ENCODE results near the gene EBLN1. TPM values are rescaled to one million over a fixed set of nuclear protein-coding genes. Genes with fewer than 3 reads are reported as not detected.

EBLN1 gene
- total and polyA plus RNA-seq, 4 donors: not detected

DNA sequence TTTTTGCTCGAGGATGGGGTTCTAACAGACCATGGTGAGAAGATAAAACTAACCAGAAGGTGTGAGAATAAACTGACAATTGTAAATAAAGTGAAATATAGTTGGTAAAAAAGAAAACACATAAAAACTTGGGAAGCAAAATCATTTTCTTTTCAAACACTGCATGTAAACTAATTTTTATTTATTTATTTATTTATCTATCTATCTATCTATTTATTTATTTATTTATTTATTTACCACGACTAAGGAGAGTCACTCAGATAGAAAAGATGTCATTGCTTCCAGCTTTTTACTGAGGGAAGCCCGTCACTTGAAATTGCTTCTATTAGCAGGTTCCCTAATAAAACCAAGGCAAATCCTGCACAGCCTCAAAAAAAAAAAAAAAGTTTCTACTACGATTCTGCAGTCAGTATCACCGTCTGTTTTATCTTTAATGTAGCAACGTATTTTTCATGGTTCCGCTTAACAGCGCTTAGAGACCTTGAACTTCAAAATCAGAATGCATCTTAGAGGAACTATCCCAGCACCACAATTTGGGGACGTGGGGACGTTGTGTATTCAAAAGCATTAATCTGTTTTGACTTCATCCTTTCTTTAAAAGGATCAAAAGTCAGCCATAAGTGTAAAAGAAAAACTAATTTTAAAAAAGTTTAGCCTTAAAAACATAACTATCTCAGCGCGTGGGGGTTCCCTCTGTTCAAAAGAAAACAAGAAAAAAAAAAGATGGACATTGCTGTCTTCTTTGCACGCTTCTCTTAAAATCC lies 33.3 kb upstream of the EBLN1 start:
- no peak for TF ChIP-seq FOXA1 (IDR thresholded peaks at IDR 0.05)
- TF ChIP-seq EGR1 (IDR thresholded peaks at IDR 0.05; ENCODE audit: low read depth in 2 of 2): no peak
- TF ChIP-seq YY1 (IDR thresholded peaks at IDR 0.05): no peak
- TF ChIP-seq, protein P1, sequence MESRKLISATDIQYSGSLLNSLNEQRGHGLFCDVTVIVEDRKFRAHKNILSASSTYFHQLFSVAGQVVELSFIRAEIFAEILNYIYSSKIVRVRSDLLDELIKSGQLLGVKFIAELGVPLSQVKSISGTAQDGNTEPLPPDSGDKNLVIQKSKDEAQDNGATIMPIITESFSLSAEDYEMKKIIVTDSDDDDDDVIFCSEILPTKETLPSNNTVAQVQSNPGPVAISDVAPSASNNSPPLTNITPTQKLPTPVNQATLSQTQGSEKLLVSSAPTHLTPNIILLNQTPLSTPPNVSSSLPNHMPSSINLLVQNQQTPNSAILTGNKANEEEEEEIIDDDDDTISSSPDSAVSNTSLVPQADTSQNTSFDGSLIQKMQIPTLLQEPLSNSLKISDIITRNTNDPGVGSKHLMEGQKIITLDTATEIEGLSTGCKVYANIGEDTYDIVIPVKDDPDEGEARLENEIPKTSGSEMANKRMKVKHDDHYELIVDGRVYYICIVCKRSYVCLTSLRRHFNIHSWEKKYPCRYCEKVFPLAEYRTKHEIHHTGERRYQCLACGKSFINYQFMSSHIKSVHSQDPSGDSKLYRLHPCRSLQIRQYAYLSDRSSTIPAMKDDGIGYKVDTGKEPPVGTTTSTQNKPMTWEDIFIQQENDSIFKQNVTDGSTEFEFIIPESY (IDR thresholded peaks at IDR 0.05): no peak
- no peak for TF ChIP-seq TAF1 (conservative IDR thresholded peaks at IDR 0.05)
- TF ChIP-seq NR2F2 (IDR thresholded peaks at IDR 0.05): no peak
- no peak for TF ChIP-seq RXRA (IDR thresholded peaks at IDR 0.05)
- no peak for TF ChIP-seq RAD21 (IDR thresholded peaks at IDR 0.05)
- TF ChIP-seq FOXA2 (IDR thresholded peaks at IDR 0.05): no peak
- TF ChIP-seq, protein P2, sequence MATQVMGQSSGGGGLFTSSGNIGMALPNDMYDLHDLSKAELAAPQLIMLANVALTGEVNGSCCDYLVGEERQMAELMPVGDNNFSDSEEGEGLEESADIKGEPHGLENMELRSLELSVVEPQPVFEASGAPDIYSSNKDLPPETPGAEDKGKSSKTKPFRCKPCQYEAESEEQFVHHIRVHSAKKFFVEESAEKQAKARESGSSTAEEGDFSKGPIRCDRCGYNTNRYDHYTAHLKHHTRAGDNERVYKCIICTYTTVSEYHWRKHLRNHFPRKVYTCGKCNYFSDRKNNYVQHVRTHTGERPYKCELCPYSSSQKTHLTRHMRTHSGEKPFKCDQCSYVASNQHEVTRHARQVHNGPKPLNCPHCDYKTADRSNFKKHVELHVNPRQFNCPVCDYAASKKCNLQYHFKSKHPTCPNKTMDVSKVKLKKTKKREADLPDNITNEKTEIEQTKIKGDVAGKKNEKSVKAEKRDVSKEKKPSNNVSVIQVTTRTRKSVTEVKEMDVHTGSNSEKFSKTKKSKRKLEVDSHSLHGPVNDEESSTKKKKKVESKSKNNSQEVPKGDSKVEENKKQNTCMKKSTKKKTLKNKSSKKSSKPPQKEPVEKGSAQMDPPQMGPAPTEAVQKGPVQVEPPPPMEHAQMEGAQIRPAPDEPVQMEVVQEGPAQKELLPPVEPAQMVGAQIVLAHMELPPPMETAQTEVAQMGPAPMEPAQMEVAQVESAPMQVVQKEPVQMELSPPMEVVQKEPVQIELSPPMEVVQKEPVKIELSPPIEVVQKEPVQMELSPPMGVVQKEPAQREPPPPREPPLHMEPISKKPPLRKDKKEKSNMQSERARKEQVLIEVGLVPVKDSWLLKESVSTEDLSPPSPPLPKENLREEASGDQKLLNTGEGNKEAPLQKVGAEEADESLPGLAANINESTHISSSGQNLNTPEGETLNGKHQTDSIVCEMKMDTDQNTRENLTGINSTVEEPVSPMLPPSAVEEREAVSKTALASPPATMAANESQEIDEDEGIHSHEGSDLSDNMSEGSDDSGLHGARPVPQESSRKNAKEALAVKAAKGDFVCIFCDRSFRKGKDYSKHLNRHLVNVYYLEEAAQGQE (IDR thresholded peaks at IDR 0.05): no peak
- TF ChIP-seq GABPA (IDR thresholded peaks at IDR 0.05 in 1 of 2, conservative IDR thresholded peaks at IDR 0.05 in 1 of 2): no peak
- TF ChIP-seq, protein P3, sequence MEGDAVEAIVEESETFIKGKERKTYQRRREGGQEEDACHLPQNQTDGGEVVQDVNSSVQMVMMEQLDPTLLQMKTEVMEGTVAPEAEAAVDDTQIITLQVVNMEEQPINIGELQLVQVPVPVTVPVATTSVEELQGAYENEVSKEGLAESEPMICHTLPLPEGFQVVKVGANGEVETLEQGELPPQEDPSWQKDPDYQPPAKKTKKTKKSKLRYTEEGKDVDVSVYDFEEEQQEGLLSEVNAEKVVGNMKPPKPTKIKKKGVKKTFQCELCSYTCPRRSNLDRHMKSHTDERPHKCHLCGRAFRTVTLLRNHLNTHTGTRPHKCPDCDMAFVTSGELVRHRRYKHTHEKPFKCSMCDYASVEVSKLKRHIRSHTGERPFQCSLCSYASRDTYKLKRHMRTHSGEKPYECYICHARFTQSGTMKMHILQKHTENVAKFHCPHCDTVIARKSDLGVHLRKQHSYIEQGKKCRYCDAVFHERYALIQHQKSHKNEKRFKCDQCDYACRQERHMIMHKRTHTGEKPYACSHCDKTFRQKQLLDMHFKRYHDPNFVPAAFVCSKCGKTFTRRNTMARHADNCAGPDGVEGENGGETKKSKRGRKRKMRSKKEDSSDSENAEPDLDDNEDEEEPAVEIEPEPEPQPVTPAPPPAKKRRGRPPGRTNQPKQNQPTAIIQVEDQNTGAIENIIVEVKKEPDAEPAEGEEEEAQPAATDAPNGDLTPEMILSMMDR (IDR thresholded peaks at IDR 0.05; ENCODE audit: low read depth, low read length, missing input control): no peak
- TF ChIP-seq HNF4G (IDR thresholded peaks at IDR 0.05): no peak
- no peak for TF ChIP-seq JUND (IDR thresholded peaks at IDR 0.05)
- TF ChIP-seq, protein P4, sequence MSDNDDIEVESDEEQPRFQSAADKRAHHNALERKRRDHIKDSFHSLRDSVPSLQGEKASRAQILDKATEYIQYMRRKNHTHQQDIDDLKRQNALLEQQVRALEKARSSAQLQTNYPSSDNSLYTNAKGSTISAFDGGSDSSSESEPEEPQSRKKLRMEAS (IDR thresholded peaks at IDR 0.05): no peak
- no peak for TF ChIP-seq HNF4A (conservative IDR thresholded peaks at IDR 0.05)
- TF ChIP-seq SP1 (IDR thresholded peaks at IDR 0.05): no peak
- TF ChIP-seq, protein P5, sequence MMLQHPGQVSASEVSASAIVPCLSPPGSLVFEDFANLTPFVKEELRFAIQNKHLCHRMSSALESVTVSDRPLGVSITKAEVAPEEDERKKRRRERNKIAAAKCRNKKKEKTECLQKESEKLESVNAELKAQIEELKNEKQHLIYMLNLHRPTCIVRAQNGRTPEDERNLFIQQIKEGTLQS (IDR thresholded peaks at IDR 0.05): no peak
- no peaks in the 10 kb centered on the region for H3K9me3 ChIP-seq (ENCODE audit: control insufficient read depth in 4 of 4, low read length in 3 of 4)
- H3K9ac ChIP-seq (ENCODE audit: low read depth in 1 of 2, low read length in 2 of 2): peak overlapping the region; percentile 48 to 85
- H3K4me1 ChIP-seq (ENCODE audit: control insufficient read depth in 4 of 4, insufficient read depth in 4 of 4, low read length in 3 of 4): peaks cover 1 to 18% (median 7%) of the 10 kb centered on the region in 4 donors
- H3K27me3 ChIP-seq (ENCODE audit: control insufficient read depth in 4 of 4, insufficient read depth in 4 of 4, low read length in 3 of 4): no peaks in the 10 kb centered on the region
- 38% methylated on average over 13 of the region's 13 CpGs for WGBS
- peak overlapping the region; percentile 82 to 97 (median 87) for H3K4me3 ChIP-seq (ENCODE audit: low read depth in 1 of 3, low read length in 3 of 3)
- DNase-seq (ENCODE audit: low spot score): no peak
- peak overlapping the region; percentile 74 to 81 for H3K27ac ChIP-seq (ENCODE audit: low read depth in 1 of 2, low read length in 2 of 2)
- H3K36me3 ChIP-seq (ENCODE audit: control insufficient read depth in 4 of 4, insufficient read depth in 3 of 4, low read depth in 1 of 4, low read length in 3 of 4): no peaks in the 10 kb centered on the region
